Measurements from ENCODE around the gene EMX1.

The EMX1 gene

GRCh38 chr2:72924353-72925240 lies 7.3 kb downstream of the EMX1 start:
- in situ Hi-C loops (cut with MboI; ENCODE audit: low sequenced_read_pairs): no loop called here

- in situ Hi-C loops (cut with MboI; ENCODE audit: low sequenced_read_pairs): no loop called here
Observed at GRCh38 chr2:72925328-72925943, 8.1 kb downstream of the EMX1 start.

GRCh38 chr2:72926368-72926767 lies 9.0 kb downstream of the EMX1 start:
- in situ Hi-C loops (cut with MboI; ENCODE audit: low sequenced_read_pairs): no loop called here

GRCh38 chr2:72926811-72927465 lies 9.6 kb downstream of the EMX1 start:
- in situ Hi-C loops (cut with MboI; ENCODE audit: low sequenced_read_pairs): no loop called here

GRCh38 chr2:72927619-72928550 lies 10.6 kb downstream of the EMX1 start:
- in situ Hi-C loops (cut with MboI; ENCODE audit: low sequenced_read_pairs): no loop called here

- in situ Hi-C loops (cut with MboI; ENCODE audit: low sequenced_read_pairs): no loop called here
Observed at GRCh38 chr2:72929010-72929409, 11.7 kb downstream of the EMX1 start.

GRCh38 chr2:72931280-72931910 lies 14.1 kb downstream of the EMX1 start:
- in situ Hi-C loops (cut with MboI; ENCODE audit: low sequenced_read_pairs): no loop called here

- in situ Hi-C loops (cut with MboI; ENCODE audit: low sequenced_read_pairs): no loop called here
Observed at GRCh38 chr2:72932045-72932740, 14.9 kb downstream of the EMX1 start.

- in situ Hi-C loops (cut with MboI; ENCODE audit: low sequenced_read_pairs): no loop called here
Observed at GRCh38 chr2:72932805-72933204, 15.5 kb downstream of the EMX1 start.

GRCh38 chr2:72933207-72933606 lies 15.9 kb downstream of the EMX1 start:
- in situ Hi-C loops (cut with MboI; ENCODE audit: low sequenced_read_pairs): no loop called here

GRCh38 chr2:72933646-72934151 lies 16.4 kb downstream of the EMX1 start:
- in situ Hi-C loops (cut with MboI; ENCODE audit: low sequenced_read_pairs): no loop called here

- in situ Hi-C loops (cut with MboI; ENCODE audit: low sequenced_read_pairs): no loop called here
Observed at GRCh38 chr2:72934683-72935610, 17.6 kb downstream of the EMX1 start.

- in situ Hi-C loops (cut with MboI; ENCODE audit: low sequenced_read_pairs): no loop called here
Observed at GRCh38 chr2:72935611-72935957, 18.3 kb downstream of the EMX1 start.

- in situ Hi-C loops (cut with MboI; ENCODE audit: low sequenced_read_pairs): no loop called here
Observed at GRCh38 chr2:72936660-72937355, 19.5 kb downstream of the EMX1 start.

GRCh38 chr2:72937356-72937669 lies 20.0 kb downstream of the EMX1 start:
- in situ Hi-C loops (cut with MboI; ENCODE audit: low sequenced_read_pairs): no loop called here

GRCh38 chr2:72938455-72938854 lies 21.1 kb downstream of the EMX1 start:
- in situ Hi-C loops (cut with MboI; ENCODE audit: low sequenced_read_pairs): no loop called here

- in situ Hi-C loops (cut with MboI; ENCODE audit: low sequenced_read_pairs): no loop called here
Observed at GRCh38 chr2:72940361-72940760, 23.0 kb downstream of the EMX1 start.

GRCh38 chr2:72940786-72941185 lies 23.5 kb downstream of the EMX1 start:
- in situ Hi-C loops (cut with MboI; ENCODE audit: low sequenced_read_pairs): no loop called here

All from HL-60/S4 treated with retinoic acid at 250 ng/mL for 4 days and 3 days (cell line).